Lung (tissue), 12 donors: Measurements from ENCODE around the gene TTLL10. TPM values are rescaled to one million over a fixed set of nuclear protein-coding genes. Genes with fewer than 3 reads are reported as not detected.
"Not testable (repeated sequence)": the region's sequence is repeated elsewhere in the genome, so short reads cannot be mapped to it uniquely, and the experiment has no call there.

Experiments used
- ATAC-seq: fragments of 200-7000 bp; cut with Tn5 transposase; one replicate; pipeline ENCODE4 v1.9.1; 2020; ENCODE audit warnings: moderate number of reproducible peaks; ENCODE audit not compliant: insufficient read depth, low FRiP score
- DNase-seq, 3 donors: peaks; one replicate each; pipeline ENCODE4 v3.0.0-alpha.2; 2013 to 2017
- H3K27ac ChIP-seq, 2 donors: one replicate each; pipeline ENCODE4 v1.5.1; 2013; ENCODE audit warnings: mild to moderate bottlenecking in 2 of 2, moderate library complexity in 2 of 2, control low read depth in 1 of 2, inconsistent platforms in 1 of 2, low read depth in 1 of 2, low read length in 1 of 2
- H3K27me3 ChIP-seq, 3 donors: one replicate each; pipeline ENCODE4 v1.5.1; 2013; ENCODE audit warnings: low read length in 2 of 3; ENCODE audit not compliant: control insufficient read depth in 3 of 3, insufficient read depth in 3 of 3
- H3K36me3 ChIP-seq, 4 donors: one replicate each; pipeline ENCODE4 v1.5.1; 2013; ENCODE audit warnings: low read length in 4 of 4, mild to moderate bottlenecking in 1 of 4, moderate library complexity in 1 of 4; ENCODE audit not compliant: control insufficient read depth in 4 of 4, insufficient read depth in 4 of 4
- H3K4me1 ChIP-seq, 5 donors: one replicate each; pipeline ENCODE4 v1.5.1; 2013; ENCODE audit warnings: low read length in 5 of 5, mild to moderate bottlenecking in 2 of 5, moderate library complexity in 1 of 5; ENCODE audit not compliant: control insufficient read depth in 5 of 5, insufficient read depth in 5 of 5
- H3K4me3 ChIP-seq: one replicate; pipeline ENCODE4 v1.5.1; 2013; ENCODE audit warnings: mild to moderate bottlenecking, control low read depth, moderate library complexity
- H3K9ac ChIP-seq, 2 donors: one replicate each; pipeline ENCODE4 v1.5.1; 2013; ENCODE audit warnings: low read length in 2 of 2, control low read depth in 1 of 2; ENCODE audit not compliant: insufficient read depth in 1 of 2
- H3K9me3 ChIP-seq, 4 donors: one replicate each; pipeline ENCODE4 v1.5.1; 2013; ENCODE audit warnings: low read length in 3 of 4, mild to moderate bottlenecking in 1 of 4, moderate library complexity in 1 of 4; ENCODE audit not compliant: control insufficient read depth in 4 of 4, insufficient read depth in 3 of 4
- WGBS, 2 donors: extraction: QIAGEN DNeasy Blood & Tissue Kit; methylation state at CpG; one replicate each; pipeline ENCODE4 v1.1.7; 2013; 5-methylcytosine and 5-hydroxymethylcytosine counted together
- polyA plus RNA-seq, 2 donors: library from polyadenylated mRNA; stranded (reverse); fragments of 200-250 nt; gene quantifications; one replicate each; pipeline ENCODE4 v1.2.1, GENCODE V29; 2013
- total RNA-seq, 2 donors: library from RNA; depleted of rRNA in 1 of 2; stranded (reverse); fragments of >200 nt in 1 of 2; gene quantifications; one replicate each; pipeline ENCODE4 v1.2.1, GENCODE V29; 2014 to 2021
- TF ChIP-seq, protein P1 (sequence below): IDR thresholded peaks from 2 replicates; pipeline ENCODE4 v1.5.1; 2012; ENCODE audit warnings: mild to moderate bottlenecking; ENCODE audit errors: control extremely low read depth, extremely low read depth
- donor health status: control.
- donor health status: control.
- donor health status: Bipolar disorder and iron deficiency.
- donor health status: healthy.
- donor health status: DM: yes; HTN: yes; CAD: no.

The TTLL10 gene
- total and polyA plus RNA-seq, 4 donors = 3.7 to 19.7 (median 4.5) TPM

DNA sequence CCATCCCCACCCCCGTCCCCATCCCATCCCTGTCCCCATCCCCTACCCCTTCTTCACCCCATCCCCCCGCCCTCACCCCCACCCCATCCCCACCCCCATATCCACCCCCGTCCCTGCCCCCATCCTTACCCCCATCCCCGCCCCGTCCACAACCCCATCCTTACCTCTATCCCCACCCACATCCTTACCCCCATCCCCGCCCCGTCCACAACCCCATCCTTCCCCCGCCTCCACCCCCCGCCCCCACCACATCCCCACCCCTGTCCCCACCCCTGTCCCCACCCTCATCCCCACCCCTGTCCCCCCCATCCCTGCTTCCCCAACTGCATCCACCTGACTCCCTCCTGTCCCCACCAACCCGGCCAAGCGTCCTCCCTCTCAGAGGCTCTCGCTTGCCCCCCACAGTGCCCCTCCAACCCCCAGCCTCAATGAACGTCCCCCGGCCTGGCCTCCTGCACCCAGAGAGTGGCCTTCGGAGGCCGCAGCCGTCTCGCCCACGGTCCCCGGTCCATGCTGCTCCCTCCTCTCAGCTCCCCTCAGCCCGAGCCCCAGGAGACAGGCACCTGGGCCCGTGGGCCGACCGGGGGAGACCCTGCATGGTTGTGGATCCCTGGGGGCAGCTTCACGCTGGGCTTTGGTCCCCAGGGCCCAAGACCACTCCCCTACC is 32.3 kb upstream of the TTLL10 start:
- peaks cover 0 to 4% (median 0%) of the 10 kb centered on the region in 5 donors for H3K4me1 ChIP-seq
- no peak overlapping the region for H3K4me3 ChIP-seq
- DNase-seq (no peak), ATAC-seq (no peak)
- TF ChIP-seq, protein P1, sequence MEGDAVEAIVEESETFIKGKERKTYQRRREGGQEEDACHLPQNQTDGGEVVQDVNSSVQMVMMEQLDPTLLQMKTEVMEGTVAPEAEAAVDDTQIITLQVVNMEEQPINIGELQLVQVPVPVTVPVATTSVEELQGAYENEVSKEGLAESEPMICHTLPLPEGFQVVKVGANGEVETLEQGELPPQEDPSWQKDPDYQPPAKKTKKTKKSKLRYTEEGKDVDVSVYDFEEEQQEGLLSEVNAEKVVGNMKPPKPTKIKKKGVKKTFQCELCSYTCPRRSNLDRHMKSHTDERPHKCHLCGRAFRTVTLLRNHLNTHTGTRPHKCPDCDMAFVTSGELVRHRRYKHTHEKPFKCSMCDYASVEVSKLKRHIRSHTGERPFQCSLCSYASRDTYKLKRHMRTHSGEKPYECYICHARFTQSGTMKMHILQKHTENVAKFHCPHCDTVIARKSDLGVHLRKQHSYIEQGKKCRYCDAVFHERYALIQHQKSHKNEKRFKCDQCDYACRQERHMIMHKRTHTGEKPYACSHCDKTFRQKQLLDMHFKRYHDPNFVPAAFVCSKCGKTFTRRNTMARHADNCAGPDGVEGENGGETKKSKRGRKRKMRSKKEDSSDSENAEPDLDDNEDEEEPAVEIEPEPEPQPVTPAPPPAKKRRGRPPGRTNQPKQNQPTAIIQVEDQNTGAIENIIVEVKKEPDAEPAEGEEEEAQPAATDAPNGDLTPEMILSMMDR = no peak
- 62 to 79% methylated on average over 23 to 24 of the region's 25 CpGs for WGBS, 2 donors
- H3K27ac ChIP-seq = no peak overlapping the region
- no peak overlapping the region for H3K9ac ChIP-seq
- peaks cover 2 to 6% (median 3%) of the 10 kb centered on the region in 3 donors for H3K27me3 ChIP-seq
- no peaks in the 10 kb centered on the region for H3K36me3 ChIP-seq
- H3K9me3 ChIP-seq = no peaks in the 10 kb centered on the region

DNA sequence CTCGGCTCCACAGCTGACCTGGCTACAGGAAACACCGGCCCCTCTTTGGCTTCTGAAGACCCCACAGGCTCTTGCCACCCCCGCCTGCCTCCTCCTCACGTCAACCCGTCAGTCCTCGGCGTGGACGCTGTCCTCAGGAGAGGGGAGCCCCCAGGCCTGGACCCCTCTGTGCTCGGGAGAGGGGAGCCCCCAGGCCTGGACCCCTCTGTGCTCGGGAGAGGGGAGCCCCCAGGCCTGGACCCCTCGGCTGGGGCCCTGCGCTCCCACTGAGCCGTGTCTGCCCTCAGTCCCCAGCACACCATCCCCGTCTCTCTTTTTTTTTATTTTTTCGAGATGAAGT is 31.8 kb upstream of the TTLL10 start:
- WGBS, 2 donors = 72 to 81% methylated on average over 15 of the region's 15 CpGs
- DNase-seq (no peak), ATAC-seq (no peak)
- TF ChIP-seq, protein P1 = no peak
- no peaks in the 10 kb centered on the region for H3K9me3 ChIP-seq
- no peak overlapping the region for H3K27ac ChIP-seq
- no peak overlapping the region for H3K9ac ChIP-seq
- H3K36me3 ChIP-seq = no peaks in the 10 kb centered on the region
- peaks cover 2 to 6% (median 3%) of the 10 kb centered on the region in 3 donors for H3K27me3 ChIP-seq
- H3K4me3 ChIP-seq = no peak overlapping the region
- H3K4me1 ChIP-seq = no peaks in the 10 kb centered on the region

DNA sequence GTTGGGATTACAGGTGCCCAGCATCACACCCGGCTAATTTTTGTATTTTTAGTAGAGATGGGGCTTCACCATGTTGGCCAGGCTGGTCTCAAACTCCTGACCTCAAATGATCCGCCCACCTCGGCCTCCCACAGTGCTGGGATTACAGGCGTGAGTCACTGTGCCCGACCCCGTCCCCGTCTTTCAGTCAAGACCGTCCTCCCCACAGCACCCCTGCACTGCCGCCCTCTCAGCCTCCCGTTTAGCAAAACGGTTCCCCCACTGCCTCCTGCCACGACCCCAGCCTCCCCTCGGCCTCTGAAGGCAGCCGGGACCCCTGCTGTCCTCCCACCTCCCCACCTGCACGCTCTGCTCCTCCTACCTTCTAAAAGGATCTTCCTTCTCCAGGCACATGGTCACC is 31.3 kb upstream of the TTLL10 start:
- H3K9ac ChIP-seq, DNase-seq, H3K27ac ChIP-seq, H3K9me3 ChIP-seq, H3K4me3 ChIP-seq, ATAC-seq, H3K27me3 ChIP-seq, H3K36me3 ChIP-seq, H3K4me1 ChIP-seq: not testable (repeated sequence)
- WGBS, 2 donors = 72% methylated on average over 15 of the region's 15 CpGs

DNA sequence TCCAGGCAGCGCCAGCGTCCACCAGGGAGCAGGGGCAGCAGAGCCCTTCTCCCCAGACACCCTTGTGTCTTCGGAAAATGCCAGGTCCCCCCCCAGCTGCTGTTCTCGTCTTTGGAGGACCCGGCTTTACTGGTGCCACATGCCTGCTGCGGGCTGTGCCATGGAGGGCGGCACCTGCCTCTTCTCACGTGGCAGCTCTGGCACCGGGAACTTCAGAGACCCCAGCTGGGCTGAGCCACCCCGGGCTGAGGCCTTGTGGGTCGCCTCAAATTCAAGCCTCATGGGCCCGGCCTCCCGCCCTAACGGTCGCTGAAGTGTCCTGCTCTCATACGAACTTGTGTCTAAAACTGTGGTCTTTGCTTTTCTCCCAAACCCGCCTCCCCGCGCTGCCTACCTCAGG is 30.8 kb upstream of the TTLL10 start:
- WGBS, 2 donors = 86 to 87% methylated on average over 19 of the region's 19 CpGs
- H3K27me3 ChIP-seq = peaks cover 2 to 6% (median 3%) of the 10 kb centered on the region in 3 donors
- no peak overlapping the region for H3K27ac ChIP-seq
- TF ChIP-seq, protein P1 = no peak
- ATAC-seq (no peak), DNase-seq (no peak)
- no peak overlapping the region for H3K9ac ChIP-seq
- no peak overlapping the region for H3K4me3 ChIP-seq
- H3K4me1 ChIP-seq = no peaks in the 10 kb centered on the region
- no peaks in the 10 kb centered on the region for H3K36me3 ChIP-seq
- no peaks in the 10 kb centered on the region for H3K9me3 ChIP-seq
